SK-MEL-5 (cell line): Measurements from ENCODE around the gene PRRC2C. TPM values are rescaled to one million over a fixed set of nuclear protein-coding genes. Genes with fewer than 3 reads are reported as not detected.

Experiments used
- small RNA-seq, 2 experiments: library from RNA; depleted of rRNA; stranded (forward); fragments of <200 nt; gene quantifications; one replicate each; pipeline ENCODE3, GENCODE V24; 2014
- total RNA-seq: library from RNA; depleted of rRNA; stranded (reverse); fragments of >200 nt; shearing (Covaris generic); gene quantifications from 2 replicates; pipeline ENCODE4 v1.2.3, GENCODE V29; 2014; rRNA removed

The PRRC2C gene
- total RNA-seq, 1 experiment from 2014 or later, result 43.9 TPM

Small RNA genes within 50 kb of the gene (small RNA-seq; reads per million reads assigned to genes)
- gene CYCSP53, result 0 reads per million in 2 experiments

Other genes starting within 250 kb of the PRRC2C start
- not detected in 2 replicates for gene FMO1, start 237.0 kb upstream of the PRRC2C start, total RNA-seq
- 4.1 and 5.9 TPM in 2 replicates for gene FMO4, start 171.3 kb upstream of the PRRC2C start, total RNA-seq
- not detected in 2 replicates for gene MYOCOS, start 136.7 kb downstream of the PRRC2C start, total RNA-seq
- not detected in 2 replicates for gene MYOC, start 167.2 kb downstream of the PRRC2C start, total RNA-seq